Stimulated activated CD4-positive, alpha-beta T cell treated with anti-CD3 and anti-CD28 coated beads, Interleukin-12 subunit alpha, Interleukin-12 subunit beta, amount 100 ng/mL, for 24 hours (primary cell): Measurements from ENCODE around the gene PCAT6.
"Not testable (repeated sequence)": the region's sequence is repeated elsewhere in the genome, so short reads cannot be mapped to it uniquely, and the experiment has no call there.

Source experiments
- DNase-seq, 2 experiments: peaks; one replicate each; pipeline ENCODE4 v3.0.0-alpha.2; 2020; ENCODE audit warnings: low read depth in 2 of 2

The PCAT6 gene

DNA sequence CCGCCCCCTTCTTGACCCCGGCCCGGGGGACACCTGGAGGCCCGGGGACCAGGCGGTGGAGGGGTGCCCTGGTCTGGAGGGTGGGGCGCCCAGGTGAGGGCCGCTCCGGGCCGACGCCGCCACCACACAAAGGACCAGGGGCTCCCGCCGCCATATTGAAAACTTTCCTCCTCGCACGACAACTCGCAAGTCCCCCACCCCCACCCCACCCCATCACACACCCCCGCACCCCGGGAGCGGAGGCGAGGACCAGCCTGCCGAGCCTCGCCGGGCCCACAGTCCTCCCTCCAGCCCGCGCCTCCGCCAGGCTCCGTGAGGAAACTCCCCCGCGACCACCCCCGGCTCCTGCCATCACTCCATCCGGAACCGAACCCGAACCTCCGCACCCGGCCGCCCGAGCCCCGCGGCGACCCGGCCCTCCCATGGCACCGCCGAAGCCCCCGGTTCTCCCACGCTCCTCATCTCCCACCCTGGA, 3.3 kb upstream of the PCAT6 start:
- DNase-seq, result peak in 1 of 2 experiments; percentile 28

DNA sequence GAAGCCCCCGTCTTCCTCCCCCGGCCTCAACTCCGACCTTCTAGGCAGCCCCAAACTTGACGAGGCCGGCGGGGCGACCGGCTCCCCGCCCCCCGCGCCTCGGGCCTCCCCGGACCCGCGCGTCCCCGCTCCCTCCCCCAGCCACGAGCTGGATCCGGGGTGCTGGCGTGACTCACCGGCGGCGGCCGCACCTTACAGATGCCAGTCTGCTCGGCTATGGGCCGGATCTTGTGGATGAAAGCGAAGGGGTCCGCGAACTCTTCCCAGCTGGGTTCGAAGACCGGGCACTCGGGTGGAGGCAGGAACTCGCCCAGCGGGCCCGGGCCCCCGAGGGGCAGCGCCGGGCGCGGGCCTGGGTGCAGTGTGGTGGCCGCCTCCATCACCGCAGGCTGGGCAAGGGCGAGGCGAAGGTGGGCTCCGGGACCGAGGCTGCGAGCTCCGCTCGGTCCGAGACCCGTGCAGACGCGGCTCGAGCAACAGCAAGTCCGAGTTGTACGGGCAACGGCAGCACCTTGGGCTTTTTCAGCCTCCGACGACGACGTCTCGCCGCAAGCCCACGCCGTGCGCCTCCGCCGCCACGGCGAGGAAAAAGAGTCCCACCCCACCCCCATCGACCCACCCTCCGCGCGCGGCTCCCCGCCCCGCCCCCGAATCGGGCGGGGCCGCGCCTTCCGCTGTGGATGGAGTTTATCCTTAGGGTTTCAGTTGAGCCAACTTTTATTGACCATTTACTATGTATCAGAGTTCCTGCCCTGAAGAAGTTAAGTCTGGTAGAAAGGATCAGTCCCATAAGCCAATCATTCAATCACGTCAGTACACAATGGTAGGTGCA, 2.6 kb upstream of the PCAT6 start, which contains the start of gene KDM5B:
TSS of gene KDM5B (minus strand) at position 496 of the 832 bp plus-strand sequence. CDS start at position 380, 116 bp downstream.
- peak; percentile 42 to 51 for DNase-seq

DNA sequence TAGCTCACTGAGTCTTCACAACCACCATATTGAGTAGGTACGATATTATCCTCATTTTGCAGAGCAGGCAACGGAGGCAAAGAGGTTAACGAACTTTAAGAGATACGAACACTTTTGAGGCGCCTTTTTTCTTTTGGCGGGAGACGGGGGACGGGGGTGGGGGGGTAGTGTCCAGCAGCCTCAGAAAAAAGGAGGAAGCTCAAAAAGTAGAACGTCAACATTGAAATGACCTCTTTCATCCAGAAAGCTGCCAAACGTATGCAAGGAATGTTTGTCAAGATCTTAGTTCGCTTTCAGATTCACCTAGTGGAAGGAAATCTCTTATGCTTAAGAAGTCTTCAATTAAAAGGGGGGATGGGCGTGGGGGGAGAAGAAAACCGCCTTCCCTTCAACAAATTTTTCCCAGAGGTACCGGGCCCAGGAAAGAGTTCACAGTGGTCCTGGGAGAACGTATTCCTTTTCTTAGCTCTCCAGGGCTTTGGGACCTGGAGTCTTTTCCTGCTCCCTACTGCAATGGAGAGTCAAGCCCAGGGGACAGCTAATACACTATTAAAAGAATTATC, 1.1 kb upstream of the PCAT6 start:
- DNase-seq, result no peak

DNA sequence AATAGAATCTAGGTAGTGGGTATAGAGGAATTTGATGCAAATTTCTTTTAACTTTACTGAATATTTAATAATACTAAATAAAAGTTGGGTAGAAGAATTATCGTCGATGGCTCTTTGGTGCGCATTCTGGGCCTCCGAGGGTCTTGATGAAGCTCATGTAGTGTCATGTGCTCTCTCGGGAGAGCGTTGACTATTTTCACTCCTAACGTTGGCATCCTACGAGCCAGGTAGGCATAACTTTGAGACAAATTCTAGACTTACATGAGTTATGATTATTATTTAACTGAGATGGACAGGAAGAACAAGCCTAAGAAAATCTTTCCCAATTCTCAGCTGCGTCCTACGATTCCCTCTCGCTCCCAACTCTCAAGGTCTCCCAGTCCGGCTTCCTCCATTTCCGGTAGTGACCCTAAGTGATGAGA, 550 bp upstream of the PCAT6 start:
- no peak for DNase-seq

DNA sequence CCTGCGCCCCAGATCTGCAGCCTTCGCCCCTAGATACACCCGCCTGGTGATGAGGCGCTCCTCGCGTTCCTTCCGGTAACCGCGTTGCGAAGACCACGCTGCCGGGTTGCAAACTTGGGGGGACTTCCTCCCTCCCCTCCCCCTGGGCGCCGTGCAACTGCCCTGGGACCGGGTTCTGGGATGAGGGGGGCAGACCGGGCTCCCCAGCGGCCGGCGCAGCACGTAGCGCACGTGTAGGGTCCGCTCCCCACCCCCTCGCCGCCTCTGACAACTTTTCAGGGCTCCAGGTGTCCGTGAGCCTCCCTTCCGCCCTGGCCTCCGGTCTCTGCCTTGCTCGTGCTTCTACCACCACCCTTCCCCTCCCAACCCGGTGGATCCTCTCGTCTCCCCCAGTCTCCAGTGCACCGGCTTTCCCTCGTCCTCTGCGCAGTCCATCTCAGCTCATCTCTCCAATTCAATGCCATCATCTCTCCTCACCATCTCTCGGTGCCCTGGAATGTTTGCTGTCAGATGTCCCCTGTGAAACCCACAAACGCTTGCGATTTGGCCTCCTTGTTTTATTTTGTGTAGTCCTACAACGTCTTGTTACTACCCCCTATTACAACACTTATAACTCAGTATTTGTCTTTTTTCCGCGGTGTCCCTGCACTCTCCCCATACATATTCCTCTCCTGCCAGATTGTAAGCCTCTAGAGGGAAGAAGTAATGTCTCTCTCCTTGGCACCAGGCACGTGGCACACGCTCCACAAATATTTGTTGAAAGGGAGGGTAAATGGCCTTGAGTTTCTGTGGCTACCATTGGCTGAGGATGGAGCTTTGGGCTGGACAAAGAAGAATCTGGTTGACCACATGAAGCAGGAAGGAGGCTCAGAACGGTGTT, 782 bp downstream of the PCAT6 start:
- peak in 1 of 2 experiments; percentile 17 for DNase-seq

DNA sequence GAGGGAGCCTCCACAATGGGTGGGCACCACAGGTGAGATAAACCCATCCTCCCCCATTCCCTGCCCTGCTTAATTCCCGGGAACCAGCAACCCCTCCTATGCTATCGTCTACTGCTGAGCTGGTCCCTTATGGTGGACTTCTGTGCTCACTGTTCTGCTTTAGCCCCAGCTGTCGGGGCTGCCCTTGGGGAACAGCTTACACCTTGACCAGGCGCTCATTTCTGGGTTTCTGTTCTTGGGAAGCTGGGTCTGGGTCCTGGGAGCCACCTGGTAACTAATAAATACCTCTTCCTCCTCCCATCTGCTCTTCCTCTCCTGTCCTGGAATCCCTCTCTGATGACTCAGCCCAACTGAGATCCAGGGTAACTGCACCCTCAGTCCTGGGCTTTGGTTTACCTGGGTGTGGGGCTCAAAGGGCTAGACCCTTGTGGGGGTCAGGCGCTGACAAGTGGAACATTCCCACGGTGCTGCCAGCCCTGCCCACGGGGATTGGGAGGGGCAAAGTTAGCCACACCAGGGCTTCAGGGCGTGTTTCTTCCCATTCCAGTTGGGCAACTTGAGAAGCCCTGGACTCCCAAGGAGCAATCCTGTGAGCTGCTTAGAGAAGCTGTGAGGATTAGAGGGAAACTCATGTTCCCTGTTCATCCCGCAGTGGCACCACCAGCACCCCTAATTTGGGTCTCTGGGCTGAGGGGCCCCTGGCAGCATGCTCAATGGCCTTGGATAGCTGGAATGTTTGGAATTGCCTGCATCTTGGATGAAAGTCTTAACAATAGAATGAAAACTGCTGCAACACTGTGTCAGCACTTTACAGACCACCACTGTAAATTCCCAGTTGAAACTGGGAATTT, 1.6 kb downstream of the PCAT6 start:
- no peak for DNase-seq

DNA sequence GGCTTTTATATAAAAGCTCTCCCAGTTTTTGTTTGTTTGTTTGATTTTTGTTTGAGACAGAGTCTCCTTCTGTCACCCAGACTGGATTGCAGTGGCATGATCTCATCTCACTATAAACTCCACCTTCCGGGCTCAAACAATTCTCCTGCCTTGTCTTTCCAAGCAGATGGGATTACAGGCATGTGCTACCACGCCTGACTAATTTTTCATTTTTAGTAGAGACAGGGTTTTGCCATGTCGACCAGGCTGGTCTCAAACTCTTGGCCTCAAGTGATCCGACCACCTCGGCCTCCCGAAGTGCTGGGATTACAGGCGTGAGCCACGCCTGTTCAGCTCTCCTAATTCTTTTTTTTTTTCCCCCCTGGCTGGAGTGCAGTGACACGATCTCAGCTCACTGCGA, 4.4 kb downstream of the PCAT6 start:
- DNase-seq, result no peak

DNA sequence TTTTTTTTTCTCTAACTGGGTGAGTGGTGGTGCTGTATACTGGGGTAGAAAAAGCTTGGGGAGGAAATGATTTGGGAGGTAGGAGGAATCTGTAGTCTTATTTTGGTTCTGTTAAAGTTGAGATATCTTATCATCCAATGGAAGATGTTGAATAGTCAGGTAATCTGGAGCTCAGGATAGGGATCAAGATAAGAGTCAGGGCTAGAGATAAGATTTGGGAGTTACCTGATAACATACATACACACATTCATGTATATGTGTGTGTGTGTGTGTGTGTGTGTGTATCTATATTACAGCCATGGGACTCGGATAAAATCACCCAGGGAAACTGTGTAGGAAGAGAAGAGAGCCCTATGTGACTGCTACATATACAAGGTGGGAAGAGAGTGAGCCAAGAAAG, 8.1 kb downstream of the PCAT6 start:
- DNase-seq, result no peak

DNA sequence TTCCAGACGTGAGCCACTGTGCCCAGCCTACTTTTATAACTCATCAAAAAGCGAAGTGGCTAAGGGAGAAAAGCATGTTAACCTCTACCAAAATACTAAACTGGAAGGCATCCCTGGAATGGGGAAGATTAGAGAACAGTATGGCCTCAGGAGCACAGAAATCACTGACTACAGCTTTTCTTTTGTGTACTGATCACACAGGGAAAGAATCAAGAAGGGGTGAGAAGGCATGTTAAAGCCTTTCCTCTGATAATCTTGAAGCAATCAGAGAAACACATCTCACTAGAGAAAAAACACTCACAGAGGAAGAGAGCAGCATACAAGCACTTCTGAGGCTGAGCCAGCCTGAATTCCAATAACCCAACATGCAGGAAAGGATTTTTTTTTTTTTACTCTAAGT, 10.7 kb downstream of the PCAT6 start:
- DNase-seq, result no peak

DNA sequence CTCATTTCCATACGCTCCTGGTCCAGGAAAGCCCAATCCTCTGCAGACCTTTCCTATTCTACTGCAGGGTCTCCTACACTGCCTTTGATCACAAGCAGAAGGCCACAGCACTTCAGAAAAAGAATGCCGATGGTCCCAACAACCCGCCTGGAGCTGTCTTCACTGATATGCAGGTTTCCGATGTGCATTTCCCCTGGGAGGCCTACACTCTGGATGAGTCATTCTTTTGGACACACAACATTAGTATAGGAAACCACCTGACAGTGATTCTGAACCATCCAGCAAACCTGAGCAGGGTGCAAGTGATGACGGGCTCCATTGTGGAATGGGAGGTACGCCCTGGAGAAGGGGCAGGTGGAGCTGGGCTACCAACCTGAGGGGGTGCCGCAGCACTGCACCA, 15.0 kb downstream of the PCAT6 start:
- no peak for DNase-seq

DNA sequence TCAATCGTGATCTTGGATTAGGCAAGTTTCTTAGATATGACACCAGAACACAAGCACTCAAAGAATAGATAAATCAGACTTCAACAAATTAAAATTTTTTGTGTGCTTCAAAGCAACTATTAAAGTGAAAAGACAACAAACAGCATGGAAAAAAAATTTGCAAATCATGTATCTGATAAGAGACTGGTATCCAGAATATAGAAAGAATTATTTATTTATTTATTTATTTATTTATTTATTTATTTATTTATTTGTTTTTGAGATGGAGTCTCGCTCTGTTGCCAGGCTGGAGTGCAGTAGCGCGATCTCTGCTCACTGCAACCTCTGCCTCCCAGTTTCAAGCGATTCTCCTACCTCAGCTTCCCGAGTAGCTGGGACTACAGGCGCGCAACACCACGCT, 18.5 kb downstream of the PCAT6 start:
- not testable (repeated sequence) for DNase-seq

DNA sequence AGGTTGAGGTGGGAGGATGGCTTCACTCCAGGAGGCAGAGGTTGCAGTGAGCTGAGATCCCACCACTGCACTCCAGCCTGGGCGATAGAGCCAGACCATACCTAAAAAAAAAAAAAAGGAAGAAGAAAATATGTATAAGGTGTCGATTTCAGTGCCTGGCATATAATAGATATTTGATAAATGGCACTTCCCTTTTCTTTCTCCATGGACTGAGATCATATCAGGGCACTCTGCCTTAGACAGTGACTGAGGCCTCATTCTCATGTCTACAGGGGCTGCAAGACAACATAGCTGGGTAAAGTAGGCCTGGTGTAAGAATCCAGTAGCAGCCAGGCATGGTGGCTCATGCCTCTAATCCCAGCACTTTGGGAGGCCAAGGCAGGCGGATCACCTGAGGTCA, 21.2 kb downstream of the PCAT6 start:
- no peak for DNase-seq

DNA sequence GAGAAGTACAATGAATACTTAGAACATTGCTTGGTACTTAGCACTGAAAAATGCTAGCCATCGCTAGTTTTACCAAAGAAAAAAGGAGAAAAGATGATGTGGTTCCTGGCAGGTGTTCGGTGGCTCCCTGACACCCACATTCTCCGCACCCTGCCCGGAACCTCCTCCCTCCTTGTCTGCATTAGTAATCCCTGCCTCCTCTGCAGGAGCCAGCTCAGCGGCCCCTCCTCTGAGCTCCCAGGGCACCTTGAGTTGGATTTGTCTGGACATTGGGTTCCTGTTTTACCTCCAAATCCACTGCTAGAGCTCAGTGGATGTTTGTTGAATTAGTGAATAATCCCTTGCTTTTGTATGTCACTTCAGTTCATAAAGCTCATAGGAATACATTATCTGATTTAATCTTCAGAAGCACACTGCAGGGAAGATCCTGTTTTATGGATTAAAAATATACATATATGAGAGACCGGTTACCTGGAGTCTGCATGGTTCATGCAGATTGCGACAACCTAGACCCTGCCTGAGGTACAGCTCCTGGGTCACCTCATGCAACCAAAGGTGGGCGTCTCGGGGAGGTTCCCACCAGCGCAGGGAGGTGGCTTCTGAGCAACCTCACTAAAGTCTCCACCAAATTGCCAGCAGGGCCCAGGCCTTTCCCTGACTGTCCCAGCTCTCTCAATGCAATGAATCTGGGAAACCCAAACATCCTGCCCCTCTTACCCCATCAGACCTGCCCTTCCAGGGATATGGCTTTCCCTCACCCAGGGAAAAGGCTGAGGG, 24.2 kb downstream of the PCAT6 start:
- DNase-seq, result no peak

DNA sequence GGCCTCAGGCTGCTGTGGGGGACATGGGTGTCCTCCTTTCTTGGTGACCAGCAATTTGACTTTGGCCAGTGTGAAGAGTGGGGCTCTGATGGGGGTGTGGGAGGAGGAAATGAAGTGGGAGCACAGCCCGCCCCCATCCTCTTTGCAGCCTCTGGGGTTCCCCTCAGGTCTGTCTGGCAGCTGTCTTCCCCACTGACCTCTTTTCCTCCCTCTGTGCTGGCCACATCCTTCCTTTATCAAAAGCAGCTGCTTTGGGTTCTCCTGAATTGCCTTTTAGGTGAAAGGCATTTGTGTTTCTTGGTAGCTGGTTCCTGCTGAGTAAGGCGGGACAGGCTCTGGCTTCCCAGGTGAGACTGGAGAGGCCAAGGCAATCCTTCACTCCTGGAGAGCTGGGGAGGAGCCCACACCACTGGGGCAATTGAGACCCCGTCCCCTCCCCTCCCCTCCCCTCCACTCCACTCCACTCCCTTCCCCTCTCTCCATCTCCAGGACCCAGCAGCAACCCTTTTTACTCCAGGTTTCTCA, 24.9 kb downstream of the PCAT6 start:
- no peak for DNase-seq

DNA sequence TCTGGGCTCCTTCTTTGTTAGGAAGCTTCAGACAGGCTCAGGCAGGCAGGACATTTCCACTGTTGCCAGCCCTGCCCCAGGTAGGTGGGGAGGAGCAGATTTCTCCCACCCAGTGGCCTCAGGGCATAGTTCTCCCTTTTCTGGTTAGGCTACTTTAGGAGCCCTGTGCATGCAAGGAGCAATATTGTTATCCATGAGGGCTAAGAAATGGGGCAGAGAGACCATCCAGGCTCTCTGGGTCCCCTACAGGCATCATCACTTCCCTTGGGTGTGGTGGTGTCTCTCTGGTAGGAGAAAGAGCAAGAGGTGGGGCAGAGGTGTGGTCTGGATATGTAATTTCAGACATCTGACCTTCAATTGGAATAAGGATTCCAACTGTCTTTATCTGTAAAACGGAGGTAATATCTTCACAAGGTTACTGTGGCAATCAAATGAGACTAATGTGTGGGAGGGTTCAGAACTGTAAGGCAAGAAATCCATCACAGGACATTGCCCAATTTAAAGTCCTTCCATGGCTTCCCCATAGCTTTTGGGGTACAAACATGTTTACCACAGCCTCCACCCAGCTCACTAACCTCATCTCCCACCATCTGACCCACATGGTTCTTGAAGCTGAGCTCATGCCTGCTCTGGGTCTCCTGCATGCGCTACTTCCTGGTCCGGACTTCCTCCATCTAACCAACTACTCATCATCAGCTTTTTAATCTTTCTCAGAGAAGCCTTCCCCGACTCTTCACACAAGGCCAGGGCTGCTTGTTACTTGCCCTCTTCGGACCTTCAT, 26.1 kb downstream of the PCAT6 start:
- DNase-seq, result no peak

DNA sequence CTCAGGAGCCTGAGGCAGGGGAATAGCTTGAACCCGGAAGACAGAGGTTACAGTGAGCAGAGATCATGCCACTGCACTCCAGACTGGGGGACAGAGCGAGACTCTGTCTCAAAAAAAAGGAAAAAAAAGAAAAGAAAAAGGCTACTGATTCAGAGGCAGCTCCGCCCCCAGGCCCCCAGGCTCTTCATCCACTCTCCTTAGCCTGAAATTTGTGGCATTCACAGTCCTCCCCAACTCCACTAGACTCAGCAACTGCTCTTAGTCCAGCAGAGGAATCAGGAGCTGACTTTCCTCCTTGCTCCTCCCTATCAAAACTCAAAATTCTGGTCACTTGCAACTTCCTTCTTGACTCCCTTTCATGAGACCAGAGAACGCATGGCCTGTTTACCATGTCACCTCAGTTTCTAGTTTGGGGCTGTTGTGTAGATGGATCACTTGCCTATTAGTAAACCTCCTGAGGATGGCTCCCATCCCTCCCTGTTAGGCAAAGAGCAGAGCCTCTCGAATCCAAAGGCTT, 27.1 kb downstream of the PCAT6 start:
- no peak for DNase-seq

DNA sequence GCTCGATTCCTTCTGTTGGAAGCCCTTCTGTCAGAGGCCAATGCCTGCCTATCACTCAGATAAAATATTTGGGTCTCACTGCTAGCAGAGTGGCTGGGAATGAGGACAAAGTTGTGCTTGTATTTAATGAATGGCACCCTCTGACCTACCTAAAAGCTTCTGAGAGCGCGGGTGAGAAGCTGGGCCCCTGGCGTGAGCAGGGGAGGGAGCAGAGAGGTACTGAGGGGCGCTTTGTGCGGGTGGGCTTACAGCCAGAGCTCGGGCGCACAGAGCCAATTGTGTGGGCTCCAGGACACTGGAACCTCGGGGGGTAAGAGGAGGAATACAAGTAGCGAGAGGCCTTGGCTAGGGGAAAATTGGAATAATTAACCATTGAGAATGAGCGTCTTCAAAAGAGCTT, 32.3 kb downstream of the PCAT6 start:
- no peak for DNase-seq

DNA sequence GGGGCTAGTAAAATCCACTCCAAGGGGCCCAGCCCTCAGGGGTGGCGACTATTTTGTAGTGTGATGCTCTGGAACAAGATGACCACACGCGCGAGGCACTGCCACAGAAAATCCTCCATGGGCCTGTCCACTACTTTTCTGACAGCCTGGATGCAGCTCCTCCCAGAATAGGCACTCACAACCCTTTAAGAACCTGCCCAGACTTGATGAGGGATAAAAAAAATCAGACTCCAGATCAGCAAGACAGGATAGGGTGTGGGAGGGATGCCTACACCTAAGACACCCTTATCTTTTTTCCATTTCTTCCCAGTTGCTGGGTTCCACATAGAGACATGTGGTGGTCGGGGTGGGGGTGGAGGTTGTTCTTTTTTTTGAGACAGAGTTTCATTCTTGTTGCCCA, 33.5 kb downstream of the PCAT6 start:
- no peak for DNase-seq

DNA sequence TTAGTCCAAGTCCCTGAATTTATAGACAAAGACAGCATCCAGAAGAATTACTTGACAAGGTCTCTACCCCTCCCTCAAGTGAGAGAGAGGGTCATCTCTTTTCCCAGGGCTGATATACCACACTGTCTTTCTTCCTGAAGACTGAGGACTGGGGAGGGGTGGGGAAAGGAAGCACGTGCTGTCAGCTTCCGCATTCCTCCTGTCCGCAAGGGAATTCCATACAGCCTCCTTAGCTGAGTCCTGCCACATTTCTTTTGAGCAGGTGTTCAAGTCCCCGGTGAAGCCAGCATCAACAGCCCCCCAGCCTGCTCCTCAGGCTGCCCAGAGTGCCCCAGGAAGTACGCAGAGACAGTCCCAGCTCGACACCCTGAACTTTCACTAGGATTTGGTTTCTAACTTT, 34.2 kb downstream of the PCAT6 start:
- no peak for DNase-seq
